HG02623 (cell line): ENCODE data around the gene NEK6.

ENCODE experiments used
- ATAC-seq: cut with Tn5 transposase; IDR thresholded peaks from one replicate; pipeline ENCODE4 v1.9.1; 2021; ENCODE audit warnings: moderate library complexity; ENCODE audit not compliant: unreplicated experiment

NEK6 gene

DNA sequence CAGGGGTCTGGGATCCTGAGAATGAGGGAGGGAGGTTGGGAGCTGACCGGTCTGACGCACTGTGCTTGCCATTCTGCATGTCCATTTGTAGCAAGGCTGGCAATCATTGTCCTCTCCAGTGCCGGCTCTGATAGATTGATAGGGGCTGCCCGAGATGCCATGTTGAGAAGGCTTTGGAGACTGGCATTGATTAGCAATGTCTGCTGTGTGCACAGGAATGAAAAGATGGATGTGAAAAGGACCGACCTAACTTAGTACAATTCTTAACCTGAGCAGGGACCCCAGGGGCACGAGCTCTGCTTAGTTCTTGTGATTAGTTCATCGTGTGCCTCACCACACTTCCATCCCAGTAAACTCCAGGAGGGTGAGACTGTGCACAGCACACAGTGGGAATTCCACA is 17.0 kb downstream of the NEK6 start:
- ATAC-seq = no peak

DNA sequence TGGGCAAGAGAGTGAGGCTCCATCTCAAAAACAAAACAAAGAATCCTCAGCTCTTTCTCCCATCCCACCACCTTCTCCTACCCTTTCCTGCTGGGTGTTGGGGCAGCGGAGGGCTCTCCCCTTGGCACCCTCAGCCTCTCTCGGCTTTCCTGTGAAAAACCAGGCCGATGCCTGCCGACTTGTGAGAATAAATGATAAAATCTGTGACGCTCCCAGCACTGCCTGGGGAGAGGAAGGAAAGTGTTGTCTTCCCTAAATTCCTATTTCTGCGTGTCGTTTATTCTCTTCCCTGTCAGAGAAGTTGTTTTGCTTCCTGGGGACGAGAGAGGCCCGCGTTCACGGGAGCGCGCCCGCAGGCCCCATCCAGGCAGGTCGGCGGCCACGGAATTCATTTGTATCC is 19.7 kb downstream of the NEK6 start:
- ATAC-seq = no peak

DNA sequence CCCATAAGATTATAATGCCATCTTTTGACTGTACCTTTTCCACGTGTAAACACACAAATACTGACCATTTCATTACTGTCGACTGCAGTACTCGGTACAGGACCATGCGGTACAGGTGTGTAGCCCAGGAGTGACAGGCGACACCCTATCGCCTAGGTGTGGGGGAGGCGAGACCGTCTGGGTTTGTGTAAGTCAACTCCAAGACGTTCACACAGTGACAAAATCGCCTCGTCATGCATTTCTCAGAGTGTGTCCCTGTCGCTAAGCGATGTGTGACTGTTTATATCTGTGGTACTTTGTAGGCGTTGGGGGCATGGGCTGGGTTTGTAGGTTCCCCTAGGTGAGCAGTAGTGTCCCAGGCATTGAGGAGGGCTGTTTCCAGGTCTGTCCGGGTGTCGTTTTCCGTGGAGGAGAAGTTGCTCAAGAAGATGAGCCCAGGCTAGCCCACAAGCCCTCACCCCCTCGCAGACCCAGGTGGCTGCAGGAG is 20.3 kb downstream of the NEK6 start:
- no peak for ATAC-seq

DNA sequence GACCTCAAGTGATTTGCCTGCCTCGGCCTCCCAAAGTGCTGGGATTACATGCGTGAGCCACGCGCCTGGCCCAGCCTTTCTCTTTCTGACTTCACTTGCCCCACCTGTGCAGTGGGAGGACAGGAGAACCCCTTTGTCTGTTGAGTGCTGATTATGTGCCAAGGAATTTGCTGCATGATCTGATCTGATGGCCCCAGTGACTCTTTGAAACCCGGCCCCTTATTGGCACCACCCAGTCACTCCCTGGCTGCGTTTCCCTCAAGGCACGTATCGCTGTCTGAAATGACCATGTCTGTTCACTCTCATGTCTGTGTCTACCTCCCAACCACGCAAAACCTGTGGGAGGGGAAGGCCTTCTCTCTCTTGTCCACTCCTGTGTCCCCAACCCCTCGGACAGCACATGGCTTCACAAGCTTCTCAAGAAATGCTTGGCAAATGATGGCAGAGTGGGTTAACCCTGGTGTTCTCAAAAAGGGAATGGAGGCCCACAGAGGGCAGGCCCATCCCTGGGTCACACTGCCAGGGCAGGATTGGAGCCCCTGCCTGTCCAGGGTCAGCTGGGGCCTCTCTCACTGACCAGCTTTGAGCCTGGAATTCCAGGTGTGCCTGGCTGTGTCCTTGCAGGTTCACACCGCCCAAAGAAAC is 21.9 kb downstream of the NEK6 start:
- no peak for ATAC-seq

DNA sequence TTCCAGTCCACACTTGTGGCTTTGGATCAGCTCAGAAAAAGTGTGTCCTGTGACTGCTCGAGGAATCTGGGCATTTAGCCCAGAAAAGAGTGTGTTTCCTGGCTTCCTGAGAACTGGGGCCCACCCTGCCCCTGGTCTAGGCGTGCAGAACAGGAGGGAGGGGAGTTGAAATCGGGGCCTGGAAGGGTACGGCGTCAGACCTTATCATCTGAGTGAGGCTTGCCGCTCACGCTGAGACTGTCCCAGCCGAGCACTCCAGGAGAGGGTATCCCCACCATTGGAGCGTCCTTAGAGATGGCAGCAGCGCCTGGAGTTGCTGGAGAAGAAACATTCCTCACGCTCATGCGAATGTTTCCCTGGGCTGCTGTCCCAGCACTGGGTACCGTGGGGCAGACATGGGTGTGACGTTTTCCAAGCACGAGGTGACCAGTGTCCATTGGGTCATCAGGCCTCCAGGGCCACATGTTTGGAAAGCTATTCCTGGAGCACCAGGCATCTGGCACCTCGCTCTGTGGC is 22.5 kb downstream of the NEK6 start:
- ATAC-seq = no peak

DNA sequence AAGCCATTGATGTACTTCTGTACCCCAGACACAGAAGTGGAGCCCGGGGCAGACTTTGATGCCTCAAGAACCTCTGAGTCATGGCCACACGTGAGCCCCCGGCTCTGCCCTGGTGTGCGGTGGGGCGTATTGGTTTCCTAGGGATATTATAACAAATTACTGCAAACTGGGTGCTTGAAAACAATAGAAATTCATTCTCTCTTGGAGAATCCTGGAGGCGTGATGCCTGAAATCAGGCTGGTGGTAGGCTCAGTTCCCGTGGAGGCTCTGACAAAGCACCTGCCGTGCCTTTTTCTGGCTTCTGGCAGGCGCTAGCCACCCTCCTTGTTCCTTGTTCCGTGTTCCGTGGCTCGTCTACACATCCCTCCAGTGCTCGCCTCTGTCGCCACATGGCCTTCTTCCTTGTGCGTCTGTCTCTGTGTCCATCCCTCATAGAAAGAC is 24.2 kb downstream of the NEK6 start:
- no peak for ATAC-seq

DNA sequence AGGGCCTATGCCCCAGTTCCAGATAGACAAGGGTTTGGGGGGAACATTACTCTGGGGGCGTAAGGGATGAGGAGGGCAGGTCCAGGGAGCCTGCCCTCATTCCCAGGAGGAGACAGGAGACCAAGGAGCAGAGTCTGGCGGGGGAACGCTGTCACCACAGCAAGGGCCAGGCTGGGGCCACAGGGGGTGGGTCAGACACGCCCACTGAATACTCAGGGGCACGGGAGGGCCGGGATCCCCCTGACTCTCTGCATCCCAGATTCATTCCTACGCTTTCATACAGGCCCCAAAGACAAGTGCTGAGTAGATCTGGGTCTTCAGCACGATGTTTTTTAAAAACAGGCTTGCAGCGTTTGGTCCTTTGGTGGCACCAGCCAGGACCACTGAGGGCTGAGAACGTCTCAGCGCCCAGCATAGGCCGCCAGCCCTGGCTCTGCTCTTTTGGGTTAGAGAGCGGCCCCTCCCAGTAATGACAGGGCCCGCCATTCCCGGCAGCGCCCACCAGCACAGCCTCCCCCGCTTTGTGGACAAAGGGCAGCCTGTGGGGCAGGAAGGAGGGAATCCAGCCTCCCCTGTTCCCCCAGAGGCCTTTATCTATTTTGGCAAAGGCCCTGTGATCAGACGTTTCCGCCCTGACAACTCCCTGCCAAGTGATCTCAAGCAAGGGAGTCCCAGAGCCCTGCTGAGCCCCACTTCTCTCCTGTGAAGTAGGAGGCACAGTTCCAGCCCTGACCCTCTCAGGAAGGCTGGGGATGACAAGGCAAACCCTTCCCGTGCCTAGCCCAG is 24.9 kb downstream of the NEK6 start:
- ATAC-seq = no peak

DNA sequence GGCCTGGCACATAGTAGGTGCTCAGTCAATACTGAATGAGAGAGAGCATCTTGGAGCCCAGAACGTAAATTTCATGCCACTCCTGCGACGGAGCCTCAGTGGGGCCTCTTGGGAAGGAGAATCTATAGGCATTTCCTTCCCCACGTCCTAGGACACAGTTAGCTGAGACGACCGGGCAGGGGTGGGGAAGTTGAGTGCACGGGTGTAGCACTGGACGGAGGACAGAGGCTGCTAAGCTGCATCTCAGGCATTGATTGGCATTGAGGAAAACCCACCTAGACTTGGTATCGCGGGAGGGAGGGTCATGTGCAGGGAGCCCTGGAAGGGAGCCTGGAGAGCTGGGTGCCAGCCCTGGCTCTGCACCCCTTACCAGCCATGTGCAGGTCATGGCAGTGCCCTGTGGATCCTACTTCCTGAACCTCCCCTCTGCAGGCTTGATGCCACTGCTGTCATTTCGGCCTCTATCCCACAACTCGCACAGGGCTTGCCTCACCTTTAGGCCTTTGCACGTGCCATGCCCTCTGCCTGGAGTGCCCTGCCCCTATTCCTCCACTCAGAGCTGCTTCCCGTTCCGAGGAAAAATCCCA is 25.6 kb downstream of the NEK6 start:
- ATAC-seq = no peak

DNA sequence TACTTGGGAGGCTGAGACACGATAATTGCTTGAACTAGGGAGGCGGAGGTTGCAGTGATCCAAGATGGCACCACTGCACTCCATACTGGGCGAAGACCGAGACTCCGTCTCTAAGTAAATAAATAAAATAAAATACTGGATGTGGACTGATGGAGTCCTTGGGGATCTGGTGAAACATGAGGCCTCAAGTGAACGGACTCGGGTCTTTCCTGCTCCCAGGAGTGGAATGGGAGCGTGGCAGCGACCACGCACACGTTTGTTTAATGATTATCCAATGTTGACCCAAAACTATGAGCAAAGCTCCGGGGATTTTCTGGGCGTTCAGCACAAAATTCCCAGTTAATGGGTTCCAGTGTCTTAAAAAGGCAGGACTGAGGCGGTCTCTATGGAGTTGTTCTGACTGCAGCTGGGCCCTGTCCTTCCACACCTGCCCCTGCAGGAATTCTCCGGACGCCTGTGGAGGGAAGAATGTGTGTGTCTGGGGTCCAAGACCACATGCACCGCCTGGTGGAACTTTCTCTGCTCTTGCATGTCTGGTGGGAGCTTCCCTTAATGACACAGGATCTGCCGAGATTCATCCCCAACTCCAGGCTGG is 26.6 kb downstream of the NEK6 start:
- ATAC-seq = no peak

DNA sequence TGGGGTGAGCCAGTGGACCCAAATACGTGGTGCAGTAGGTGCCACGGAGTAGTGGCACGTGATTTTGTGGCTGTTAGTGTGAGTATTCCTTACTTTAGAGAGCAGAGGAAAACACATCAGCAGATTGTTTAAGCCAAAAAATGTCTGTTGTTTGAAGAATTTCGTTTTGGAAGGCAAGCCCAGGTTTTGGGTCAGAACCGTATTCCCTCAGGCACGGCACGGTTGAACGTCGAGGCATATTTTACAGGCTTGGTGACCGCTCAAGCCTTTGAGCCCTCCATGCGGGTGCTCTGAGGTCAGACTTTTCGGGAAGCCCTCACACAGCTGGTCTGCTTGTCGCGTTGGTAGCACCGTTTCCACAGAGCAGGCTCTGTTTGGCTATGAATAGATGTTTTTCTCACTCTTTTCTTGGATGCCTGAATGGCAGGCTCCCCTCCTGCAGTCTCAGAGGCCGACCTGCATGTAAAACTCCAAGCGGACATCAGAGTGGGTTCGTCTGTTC is 27.2 kb downstream of the NEK6 start:
- no peak for ATAC-seq

DNA sequence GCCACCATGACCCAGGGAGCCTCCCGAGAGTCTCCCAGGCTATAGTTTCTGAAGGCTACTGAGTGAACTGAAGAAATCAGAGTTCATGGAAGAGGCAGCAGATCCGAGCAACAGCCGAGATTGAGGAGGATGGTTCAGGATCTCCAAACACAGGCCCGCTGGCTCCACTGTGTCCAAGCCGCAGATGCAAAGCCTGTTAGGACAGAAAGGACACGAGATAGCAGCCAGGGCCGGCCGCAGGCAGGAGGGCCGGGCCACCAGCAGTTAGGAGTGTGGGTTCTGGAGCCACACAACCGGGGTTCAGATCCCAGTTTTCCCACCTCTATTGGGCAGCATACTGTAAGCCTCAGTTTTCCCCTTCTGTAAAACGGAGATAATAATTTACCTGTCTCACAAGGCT is 27.7 kb downstream of the NEK6 start:
- no peak for ATAC-seq

DNA sequence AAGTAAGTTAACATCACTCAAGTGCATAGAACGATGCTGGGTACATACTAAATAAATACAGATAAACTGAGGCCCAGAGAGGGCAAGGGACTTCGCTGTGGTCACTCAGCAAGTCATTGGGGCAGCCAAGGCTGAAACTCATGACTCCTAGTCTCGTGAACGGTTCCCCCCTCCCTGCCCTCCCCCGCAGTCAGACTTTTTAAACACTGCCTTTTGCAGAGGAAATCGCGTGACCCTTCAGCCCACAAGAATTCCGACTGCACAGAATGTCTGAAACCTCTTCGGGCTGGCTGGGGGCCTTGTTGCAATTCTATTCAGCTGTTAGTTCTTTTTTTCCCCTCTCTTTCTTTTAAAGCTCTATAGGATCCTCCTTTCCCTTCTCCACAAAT is 28.1 kb downstream of the NEK6 start:
- ATAC-seq = peak; percentile 33

DNA sequence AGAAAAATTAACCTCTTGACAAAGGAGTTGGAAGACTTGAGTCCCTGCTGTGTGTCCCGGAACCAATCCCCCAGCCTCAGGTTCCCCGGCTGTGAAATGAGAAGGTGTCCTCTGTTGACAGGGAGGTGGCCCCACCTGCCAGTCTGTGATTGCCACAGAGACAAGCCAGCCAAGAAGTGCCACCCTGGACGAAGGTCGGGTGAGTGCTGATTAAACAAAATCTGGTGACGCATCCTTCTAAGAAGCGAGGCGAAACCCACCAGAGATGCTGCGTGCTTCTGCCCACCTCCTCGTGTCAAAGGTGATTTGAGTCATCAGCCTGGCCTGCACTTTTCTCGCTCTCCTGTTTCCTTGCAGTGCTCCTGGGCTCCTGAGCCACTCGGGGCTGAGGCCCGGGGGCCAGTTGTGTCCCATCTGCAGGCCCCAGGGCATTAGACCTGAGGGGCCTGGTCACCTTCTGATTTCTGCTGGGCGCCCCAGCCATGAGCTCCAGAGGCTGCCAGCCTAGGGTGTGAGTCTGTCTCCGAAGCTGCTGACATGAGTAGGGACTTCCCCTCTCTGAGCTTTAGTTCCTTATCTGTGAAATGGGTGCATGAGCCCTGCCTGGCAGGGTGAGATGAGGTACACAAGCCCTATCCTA is 28.7 kb downstream of the NEK6 start:
- peak; percentile 31 for ATAC-seq

DNA sequence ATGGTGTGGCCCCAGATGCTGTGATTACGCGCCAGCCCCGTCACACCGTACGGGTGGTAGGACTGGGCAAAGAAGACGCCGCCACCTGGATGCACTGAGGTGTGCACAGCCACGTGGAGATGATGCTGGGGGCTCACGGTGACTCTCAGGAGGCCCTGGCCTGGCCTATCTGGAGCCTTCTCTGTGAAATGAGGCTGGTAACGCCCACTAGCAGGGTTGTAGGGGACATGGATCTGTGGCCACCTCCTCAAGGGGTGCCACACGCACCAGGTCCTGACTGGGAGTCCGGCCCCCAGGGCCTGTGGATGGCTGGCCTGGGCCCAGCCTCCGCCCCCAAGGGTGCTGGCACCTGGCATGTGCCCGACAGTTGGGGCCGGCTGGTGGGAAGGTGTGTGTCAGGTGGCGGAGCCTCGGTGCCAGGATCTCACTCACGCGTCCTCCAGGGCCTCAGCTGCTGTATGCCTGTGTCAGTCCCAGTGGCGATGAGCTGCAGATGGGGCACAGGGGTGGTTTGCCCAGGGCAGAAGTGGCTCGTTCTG is 32.4 kb downstream of the NEK6 start:
- no peak for ATAC-seq

DNA sequence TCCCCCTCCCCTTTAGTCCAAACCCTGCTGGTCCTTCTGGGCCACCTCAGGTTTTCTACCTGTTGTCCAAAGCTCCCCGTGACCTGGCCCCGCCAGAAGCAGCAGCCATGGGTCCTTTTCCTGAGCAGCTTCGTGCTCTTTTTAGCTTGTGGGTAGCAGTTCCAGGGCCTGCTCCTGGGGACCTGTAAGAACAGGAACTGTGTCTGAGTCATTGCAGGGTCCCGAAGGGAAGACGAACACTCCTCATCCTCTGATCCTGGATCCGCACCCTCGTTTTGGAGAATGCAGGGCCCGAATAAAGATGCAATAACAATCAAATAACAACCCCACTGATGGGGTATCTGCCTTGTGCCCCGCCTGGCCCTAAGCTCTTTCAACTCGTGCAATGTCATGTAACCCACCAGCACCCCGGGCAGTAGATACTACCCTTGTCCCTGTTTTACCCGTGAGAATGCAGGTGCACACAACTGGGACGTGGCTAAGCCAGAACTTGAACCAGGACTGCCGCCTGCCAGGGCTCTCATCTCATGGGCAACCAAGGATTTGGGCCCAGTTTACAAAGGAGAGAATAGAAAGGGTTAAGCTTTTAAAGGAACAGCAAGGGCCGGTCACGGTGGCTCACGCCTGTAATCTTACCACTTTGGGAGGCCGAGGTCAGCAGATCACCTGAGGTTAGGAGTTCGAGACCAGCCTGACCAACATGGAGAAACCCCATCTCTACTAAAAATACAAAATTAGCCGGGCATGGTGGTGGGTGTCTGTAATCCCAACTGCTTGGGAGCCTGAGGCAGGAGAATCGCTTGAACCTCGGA is 33.2 kb downstream of the NEK6 start:
- no peak for ATAC-seq

DNA sequence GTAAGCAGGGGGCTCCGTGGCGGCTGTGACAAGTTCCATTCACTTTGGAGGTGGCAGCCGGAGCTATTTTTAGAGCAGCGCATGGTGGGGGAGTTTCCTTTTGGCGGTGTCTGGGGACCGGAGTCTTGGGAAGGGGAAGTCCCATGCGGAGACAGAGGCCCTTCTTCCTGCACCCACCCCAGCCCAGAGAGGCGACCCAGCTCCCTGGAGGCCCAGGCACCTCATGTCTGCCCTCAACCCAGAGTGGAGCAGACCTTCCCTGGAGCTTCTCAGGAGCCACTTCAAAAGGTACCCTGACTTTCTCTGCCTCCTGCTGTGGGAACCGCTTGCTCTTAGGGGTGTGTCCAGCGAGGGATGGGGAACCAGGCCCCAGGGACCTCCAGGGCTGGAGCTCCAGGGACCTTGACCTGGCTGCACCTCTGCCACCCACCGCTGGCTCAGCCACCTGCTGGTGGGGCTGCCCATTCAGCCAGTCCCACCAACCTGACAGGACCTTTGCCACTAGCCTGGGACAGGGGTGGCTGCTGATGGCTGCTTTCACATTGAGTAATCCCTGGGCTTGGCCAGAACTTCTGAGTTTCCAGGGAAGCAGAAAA is 34.1 kb downstream of the NEK6 start:
- ATAC-seq = peak; percentile 36

DNA sequence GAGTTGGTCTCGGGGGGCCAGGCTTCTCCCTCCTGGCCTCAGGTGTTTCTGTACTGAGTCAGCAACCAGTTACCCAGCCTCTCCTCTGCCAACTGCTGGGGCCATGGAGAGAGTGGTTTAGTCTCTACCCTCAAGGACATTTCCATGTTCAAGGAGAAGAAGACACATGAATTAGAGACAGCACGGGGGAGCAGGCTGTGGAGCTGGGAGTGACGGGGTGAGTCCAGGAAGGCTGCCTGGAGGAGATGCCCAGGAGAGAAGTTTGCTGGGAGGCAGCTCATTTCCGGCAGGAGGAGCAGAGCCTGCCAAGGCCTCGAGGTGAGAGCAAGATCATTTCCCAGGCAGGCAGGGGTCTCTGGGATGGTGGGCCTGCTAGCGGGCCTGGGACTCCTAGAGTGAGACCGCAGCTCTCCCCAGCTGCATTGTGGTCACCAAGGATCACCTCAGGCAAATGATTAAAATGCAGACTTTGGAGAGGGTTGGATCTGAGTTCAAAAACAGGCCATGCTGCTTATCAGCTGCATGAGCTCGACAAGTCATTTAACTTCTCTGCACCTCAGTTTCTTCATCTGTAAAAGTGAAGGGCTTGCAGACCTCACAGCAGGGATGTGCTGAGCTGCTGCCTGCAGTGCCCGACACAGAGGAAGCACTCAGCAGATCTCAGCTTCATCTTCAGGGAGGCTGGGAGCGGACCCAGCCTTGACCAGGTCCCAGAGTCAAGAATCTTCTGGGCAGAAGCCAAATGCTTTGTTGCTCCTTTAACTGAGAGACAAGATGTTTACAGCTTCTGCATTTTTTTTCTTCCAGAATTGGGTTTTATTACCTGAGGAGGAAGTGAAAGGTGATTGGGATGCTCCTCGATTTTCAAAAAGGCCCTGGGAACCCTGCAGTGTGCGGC is 35.2 kb downstream of the NEK6 start:
- no peak for ATAC-seq
